GM19035 (cell line): ENCODE measurements around the gene TUB.

Source experiments
- ATAC-seq: cut with Tn5 transposase; IDR thresholded peaks from one replicate; pipeline ENCODE4 v1.9.1; 2021; ENCODE audit not compliant: unreplicated experiment

The TUB gene

DNA sequence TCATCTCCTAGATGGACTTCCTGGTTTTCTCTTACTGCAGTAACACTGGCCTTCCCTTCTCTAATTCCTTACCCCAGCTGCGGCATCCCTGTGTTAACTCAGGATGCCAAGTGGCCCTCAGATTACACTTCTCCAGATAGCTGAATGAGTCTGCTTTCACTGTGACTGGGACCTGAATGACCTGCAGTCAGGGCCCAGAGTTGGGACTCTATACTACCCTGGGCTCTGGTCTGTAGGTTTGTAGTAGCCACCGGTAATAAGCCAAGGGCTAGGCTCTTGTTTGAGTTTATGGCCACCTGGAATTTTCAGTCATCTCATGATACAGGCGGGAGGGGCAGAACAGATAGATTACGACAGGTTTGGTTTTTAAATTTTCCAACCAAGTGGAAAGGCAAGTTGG is 24.1 kb downstream of the TUB start:
- ATAC-seq: no peak

DNA sequence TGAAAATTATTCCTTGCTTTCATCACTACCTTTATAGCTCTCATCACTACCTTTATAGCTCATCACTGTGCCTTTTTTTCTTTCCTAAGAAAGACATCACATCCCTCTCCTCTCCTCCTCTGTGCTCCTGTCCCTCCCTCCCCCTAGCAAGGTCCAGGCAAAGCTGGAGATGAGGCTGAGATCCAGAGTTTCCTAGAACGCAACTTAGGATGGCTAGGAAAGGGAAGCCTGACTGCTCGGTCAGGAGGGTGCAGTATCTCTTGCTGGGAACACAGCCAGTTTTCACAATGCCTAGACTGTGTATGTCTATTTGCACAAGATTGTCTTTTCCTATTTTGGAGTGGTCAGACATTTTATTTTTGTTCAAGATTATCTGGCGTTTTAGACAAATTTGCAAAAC is 24.7 kb downstream of the TUB start:
- ATAC-seq: no peak

DNA sequence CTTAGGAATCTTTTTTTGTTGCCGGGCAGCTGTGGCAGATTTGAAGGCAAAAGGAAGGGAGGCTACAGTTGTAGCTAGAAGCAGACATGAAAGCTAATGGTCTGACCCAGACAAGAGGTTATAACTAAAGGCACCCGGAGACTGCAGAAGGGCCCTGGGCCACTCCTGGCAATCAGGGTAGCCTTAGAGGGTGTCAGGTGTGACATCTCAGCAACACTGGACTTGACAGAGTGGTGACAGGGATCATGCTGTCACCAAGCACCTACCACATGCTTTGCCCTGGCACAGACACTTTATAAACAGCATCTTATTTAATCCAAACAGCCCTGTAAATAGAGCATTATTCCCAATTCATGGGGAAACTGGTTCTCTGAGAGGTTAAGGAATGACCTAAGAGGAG is 25.7 kb downstream of the TUB start:
- ATAC-seq: no peak

DNA sequence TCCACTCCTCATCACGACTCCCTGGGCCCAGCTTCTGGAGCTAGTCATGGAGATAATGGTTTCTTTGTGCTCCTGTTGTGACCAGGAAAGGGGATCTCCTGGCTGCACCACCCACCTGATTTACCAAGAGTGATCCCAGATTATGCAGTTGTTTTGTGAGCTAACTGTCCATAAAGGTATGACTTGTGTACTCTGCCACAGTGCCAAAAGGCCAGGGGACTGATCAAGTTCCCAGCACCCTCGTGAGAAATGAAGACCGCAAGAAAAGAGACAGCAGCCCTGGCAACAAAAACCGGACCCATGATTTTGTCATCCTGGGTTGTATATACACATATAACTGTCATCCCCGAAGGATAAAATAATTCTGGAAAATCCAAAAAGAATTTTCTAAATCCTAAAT is 26.6 kb downstream of the TUB start:
- no peak for ATAC-seq

DNA sequence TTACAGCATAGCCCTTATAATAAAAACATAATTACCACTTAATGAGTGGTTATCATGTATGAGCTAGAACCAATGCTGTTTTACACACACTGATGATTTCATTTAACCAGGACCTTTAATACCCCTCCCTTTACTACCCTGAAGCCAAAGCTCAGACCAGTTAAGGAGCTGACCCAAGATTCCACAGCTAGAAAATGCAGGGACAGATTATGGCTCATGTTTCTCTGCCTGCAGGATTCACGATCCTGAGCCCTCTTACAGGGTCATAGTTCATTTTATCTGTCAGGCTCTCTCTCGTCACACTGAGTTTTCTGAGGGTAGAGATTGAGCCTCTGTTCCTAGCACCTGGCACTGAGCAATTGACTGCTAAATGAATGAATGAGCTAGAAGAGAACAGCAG is 27.4 kb downstream of the TUB start:
- ATAC-seq: no peak

DNA sequence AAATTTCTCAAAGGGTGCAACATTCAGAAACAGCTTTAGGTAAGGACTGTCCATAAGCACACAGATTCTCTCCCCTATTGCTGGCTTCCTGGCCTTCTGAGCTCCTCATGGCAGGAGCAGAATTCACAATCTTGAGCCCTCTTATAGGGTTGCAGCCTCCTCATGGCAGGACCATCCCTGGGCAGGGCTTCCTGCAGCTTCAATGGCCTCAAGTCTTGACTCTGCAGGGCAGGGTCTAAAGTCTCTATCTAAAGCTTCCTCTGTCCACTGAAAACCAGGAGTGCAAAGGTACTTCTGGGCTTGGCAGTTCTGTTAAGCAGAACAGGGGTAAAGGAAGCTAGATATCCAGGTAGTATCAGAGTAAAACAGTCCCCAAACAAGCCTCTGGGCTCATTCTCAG is 28.7 kb downstream of the TUB start:
- ATAC-seq: no peak

DNA sequence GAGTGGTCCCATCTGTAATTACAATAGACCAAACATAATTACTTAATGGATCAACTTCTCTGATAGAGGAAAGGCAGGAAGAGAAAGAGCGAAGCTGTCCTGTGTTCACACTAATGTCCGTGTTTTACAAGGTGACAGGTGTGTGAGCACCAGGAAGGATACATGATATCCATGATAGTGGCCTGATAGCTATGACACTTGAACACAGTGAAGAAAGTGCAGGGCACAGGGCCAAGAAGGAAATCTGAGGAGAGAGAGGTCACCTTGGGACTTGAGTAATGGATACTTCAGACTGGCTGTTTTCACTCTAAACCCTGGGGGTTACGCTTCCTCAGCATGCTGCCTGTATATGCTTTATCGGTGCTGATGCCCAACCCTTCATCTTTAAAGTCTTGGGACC is 29.4 kb downstream of the TUB start:
- ATAC-seq: no peak

DNA sequence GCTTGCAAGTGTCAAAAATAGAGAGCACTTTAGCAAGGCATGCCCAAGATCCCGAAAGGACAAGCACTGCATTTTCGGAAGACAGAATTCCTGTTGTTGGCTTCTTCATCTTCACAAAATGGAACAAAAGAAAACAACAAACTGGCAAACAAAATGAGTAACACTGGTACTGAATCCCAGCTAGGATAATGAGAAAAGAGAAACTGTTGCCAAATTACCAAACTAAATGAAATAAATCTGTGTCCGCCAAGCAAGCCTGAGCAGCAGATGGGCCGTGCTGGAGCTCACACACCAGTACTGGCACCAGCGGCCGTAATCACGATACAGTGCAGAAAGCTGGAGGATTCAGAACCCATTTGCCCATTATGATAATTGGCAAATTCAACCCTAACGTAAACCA is 30.6 kb downstream of the TUB start:
- no peak for ATAC-seq

DNA sequence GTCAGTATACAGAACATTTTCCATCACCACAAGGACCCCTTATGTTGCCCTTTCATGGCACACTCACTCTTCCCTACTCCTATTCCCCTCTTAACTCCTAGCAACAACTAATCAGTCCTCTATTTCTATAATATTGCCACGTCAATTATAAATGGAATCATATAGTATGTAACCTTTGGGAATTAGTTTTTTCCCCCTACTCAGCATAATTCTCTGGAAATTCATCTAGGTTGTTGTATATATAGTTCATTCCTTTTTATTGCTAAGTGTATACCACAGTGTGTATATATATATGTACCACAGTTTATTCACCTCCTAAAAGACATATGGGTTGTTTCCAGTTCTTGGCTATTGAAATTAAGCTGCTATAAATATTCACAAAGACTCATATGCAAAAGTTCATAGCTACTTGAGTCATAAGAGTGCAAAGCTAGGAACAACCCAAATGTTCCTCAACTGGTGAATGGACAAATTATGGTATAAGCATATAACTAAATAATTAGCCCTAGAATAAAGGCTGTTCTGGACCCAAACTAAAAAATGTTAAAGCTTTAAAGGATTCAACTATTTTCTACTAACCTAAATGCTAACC is 41.3 kb downstream of the TUB start:
- ATAC-seq: no peak

DNA sequence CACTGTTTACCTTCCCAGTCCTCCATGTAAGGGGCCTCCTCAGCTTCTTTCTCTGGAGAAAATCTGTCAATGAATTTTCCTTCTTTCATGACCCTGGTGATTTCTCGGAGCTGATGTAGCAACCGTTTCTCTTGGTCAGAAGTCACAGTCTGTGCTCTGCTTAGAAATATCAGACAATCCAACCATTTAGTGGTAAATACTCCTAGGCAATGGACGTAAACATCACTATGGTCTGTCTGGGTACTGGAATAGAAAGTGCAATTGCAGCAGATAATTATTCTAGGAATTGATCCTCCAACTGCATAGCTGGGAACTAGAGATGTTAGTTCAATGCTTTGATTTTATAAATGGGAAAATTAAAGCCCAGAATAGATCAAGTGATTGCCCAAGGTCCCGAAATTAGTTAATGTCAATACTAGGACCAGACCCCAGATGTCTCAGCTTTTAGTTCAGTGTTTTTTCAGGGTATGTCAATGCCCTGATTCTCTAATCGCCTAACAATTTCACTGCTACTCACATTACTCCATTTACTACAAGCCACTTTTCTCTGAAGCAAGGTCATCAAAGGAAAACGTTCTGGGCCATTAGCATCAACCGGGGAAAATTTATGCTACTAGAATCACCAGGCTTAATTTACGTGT is 45.8 kb downstream of the TUB start:
- no peak for ATAC-seq

DNA sequence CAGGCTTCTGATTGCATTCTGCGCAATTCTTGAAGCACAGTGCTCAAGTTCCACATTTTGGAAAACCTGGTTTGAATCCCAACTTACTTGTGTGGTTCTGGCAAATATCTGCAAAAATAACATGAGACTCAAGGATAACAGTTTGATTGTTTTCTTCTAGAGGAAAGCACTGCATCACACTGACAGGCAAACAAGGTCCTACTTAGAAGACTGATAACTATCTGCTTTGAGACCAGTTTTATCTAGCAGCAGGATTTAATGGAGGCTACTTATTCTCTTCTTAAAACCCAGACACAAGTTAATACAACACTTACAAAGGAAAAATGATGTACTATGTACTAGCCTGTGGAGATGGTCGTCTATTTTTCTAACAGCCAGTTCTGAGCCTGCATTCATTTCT is 46.4 kb downstream of the TUB start:
- no peak for ATAC-seq

DNA sequence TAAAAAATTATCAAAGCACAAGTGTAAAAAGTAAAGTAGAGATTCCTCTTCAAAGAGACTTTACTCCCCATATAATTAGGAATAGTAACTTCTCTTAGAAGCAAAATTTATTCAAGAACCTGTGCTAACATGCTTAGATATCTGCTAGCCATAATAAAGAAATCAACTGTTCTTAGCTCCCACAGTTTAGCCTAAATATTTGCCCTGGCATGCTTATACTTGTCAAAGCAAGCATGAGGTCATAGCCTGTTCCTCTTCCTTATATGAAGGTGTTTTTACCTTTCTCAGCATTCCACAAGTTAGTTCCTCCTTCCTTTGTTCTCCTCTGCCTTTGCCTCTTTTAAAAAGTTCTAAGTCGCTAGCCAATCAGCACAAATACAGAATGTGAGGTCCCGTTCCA is 57.5 kb downstream of the TUB start:
- no peak for ATAC-seq

DNA sequence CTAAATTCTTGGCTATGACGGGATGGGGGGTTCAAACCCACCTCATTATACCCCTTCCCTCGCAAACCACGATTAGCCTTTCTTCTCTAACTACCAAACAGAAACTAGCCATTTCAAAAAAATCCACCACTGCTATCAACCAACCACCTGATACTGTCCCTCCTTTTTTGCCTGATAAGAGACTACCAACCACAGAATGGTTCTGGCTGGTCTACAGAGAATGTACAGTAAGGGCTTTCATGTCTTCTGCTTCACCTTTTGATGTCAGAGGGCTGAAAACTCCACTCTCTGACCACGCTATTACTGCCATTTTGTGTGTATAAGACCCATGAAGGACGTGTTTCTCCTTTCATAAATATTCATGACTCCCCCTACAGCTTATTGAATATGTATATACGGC is 68.7 kb downstream of the TUB start:
- no peak for ATAC-seq
